ENCODE measurements around the gene KIF18B. TPM values are rescaled to one million over a fixed set of nuclear protein-coding genes. Genes with fewer than 3 reads are reported as not detected.

The KIF18B gene
- total and polyA plus RNA-seq, 7 donors: 0.01 to 0.17 (median 0.07) TPM; not detected in 2

- H3K27me3 ChIP-seq (ENCODE audit: insufficient read depth in 3 of 3, low read length in 2 of 3): peaks cover 0 to 36% (median 2%) of the 10 kb centered on the region in 3 donors
- H3K36me3 ChIP-seq (ENCODE audit: insufficient read depth in 1 of 2, low read depth in 1 of 2): no peaks in the 10 kb centered on the region
- intact Hi-C loops (cut with DNase I): loop anchor here in 1 of 2 donors (5.0 kb wide), 1 partner anchor 34 kb away; no protein-coding TSS in a partner anchor
- no peak overlapping the region for H3K27ac ChIP-seq
- no peak for DNase-seq
- no peak for TF ChIP-seq CTCF (IDR thresholded peaks at IDR 0.05)
- WGBS, 3 donors: 77 to 83% (median 80%) methylated on average over 10 of the region's 10 CpGs
- ATAC-seq: no peak
- H3K4me3 ChIP-seq: no peak overlapping the region
- no peaks in the 10 kb centered on the region for H3K9me3 ChIP-seq
- H3K4me1 ChIP-seq: no peaks in the 10 kb centered on the region
Measured at GRCh38 chr17:44990994-44991393, 43.4 kb upstream of the KIF18B start.

GRCh38 chr17:44989552-44990138, 42.1 kb upstream of the KIF18B start:
- Histone ChIP-seq H3K9me3 (no peaks in the 10 kb centered on the region), H3K27me3 (ENCODE audit: insufficient read depth in 3 of 3, low read length in 2 of 3) (peaks cover 0 to 43% (median 4%) of the 10 kb centered on the region in 3 donors), H3K4me3 (no peak overlapping the region), H3K27ac (no peak overlapping the region), H3K36me3 (ENCODE audit: insufficient read depth in 1 of 2, low read depth in 1 of 2) (no peaks in the 10 kb centered on the region), H3K4me1 (no peaks in the 10 kb centered on the region)
- TF ChIP-seq CTCF (IDR thresholded peaks at IDR 0.05): no peak
- DNase-seq (no peak), ATAC-seq (no peak)
- intact Hi-C loops (cut with DNase I): loop anchor here in 1 of 2 donors (5.0 kb wide), 1 partner anchor 32 kb away; no protein-coding TSS in a partner anchor
- WGBS, 3 donors: 85 to 89% (median 88%) methylated on average over 17 of the region's 17 CpGs

- DNase-seq (no peak), ATAC-seq (no peak)
- Histone ChIP-seq H3K27ac (no peak overlapping the region), H3K4me3 (no peak overlapping the region), H3K36me3 (ENCODE audit: insufficient read depth in 1 of 2, low read depth in 1 of 2) (no peaks in the 10 kb centered on the region), H3K4me1 (no peaks in the 10 kb centered on the region), H3K9me3 (no peaks in the 10 kb centered on the region), H3K27me3 (ENCODE audit: insufficient read depth in 3 of 3, low read length in 2 of 3) (peaks cover 0 to 43% (median 4%) of the 10 kb centered on the region in 3 donors)
- 48 to 53% (median 52%) methylated on average over 34 of the region's 34 CpGs for WGBS, 3 donors
- intact Hi-C loops (cut with DNase I): no loop called here
- TF ChIP-seq CTCF (IDR thresholded peaks at IDR 0.05): no peak
Measured at GRCh38 chr17:44988044-44988942, 40.7 kb upstream of the KIF18B start.

GRCh38 chr17:44983563-44983962, 36.0 kb upstream of the KIF18B start:
- no peak overlapping the region for H3K27ac ChIP-seq
- no peaks in the 10 kb centered on the region for H3K4me1 ChIP-seq

More at GRCh38 chr17:44983563-44983962, 36.0 kb upstream of the KIF18B start:
- 30 to 53% (median 37%) methylated on average over 4 of the region's 4 CpGs for WGBS, 3 donors
- H3K9me3 ChIP-seq: no peaks in the 10 kb centered on the region
- H3K4me3 ChIP-seq: no peak overlapping the region
- H3K27me3 ChIP-seq (ENCODE audit: insufficient read depth in 3 of 3, low read length in 2 of 3): peaks cover 0 to 28% (median 4%) of the 10 kb centered on the region in 3 donors
- intact Hi-C loops (cut with DNase I): no loop called here
- H3K36me3 ChIP-seq (ENCODE audit: insufficient read depth in 1 of 2, low read depth in 1 of 2): no peaks in the 10 kb centered on the region
- no peak for DNase-seq
- no peak for TF ChIP-seq CTCF (IDR thresholded peaks at IDR 0.05)
- ATAC-seq: peak; percentile 28 to 86 (median 75)
